Left renal cortex interstitium (tissue), 4 donors: ENCODE results near the gene BATF. TPM values are rescaled to one million over a fixed set of nuclear protein-coding genes. Genes with fewer than 3 reads are reported as not detected.

Experiments used
- DNase-seq, 4 donors: peaks; one replicate each; pipeline ENCODE4 v3.0.0-alpha.2; 2013; ENCODE audit warnings: low read depth in 4 of 4, low spot score in 2 of 4, missing footprints in 1 of 4
- polyA plus RNA-seq, 4 donors: library from polyadenylated mRNA; unstranded; fragments of 120-200 nt; gene quantifications; one replicate each; pipeline ENCODE4 v1.2.1, GENCODE V29; 2013; ENCODE audit not compliant: insufficient read length in 4 of 4

BATF gene
- polyA plus RNA-seq, 4 donors: 0.28 to 0.86 (median 0.71) TPM

- no peak for DNase-seq
These were observed 69.2 kb downstream of the BATF start for GRCh38 chr14:75591331-75591946.

GRCh38 chr14:75591987-75592575 lies 69.8 kb downstream of the BATF start:
- no peak for DNase-seq

- DNase-seq: no peak
These were observed 73.0 kb downstream of the BATF start for GRCh38 chr14:75595226-75595625.

Other genes with a start within 250 kb of the BATF start
- gene FOS, start 243.6 kb upstream of the BATF start, polyA plus RNA-seq: 100 to 1,000 TPM in 1 of 4 donors, 10 to 100 TPM in 3; 42.5 to 913 (median 86.9) TPM
- 10 to 100 TPM; 21.6 to 32.1 (median 24.5) TPM for gene JDP2, start 94.4 kb upstream of the BATF start, polyA plus RNA-seq
- 1 to 10 TPM; 5.5 to 8.8 (median 7.3) TPM for gene FLVCR2, start 56.2 kb downstream of the BATF start, polyA plus RNA-seq
- 10 to 100 TPM; 32.3 to 38.4 (median 36.0) TPM for gene ERG28, start 138.4 kb downstream of the BATF start, polyA plus RNA-seq
- 10 to 100 TPM; 26.7 to 36.1 (median 35.2) TPM for gene TTLL5, start 138.8 kb downstream of the BATF start, polyA plus RNA-seq